AG10803 (cell line): ENCODE data around the gene PTGES2.
A peak's percentile ranks its signal among the peaks of the same experiment; 100 is the strongest.

Source experiments
- DNase-seq: peaks from one replicate; pipeline ENCODE4 v3.0.0; 2010; ENCODE audit warnings: low read depth
- H3K4me3 ChIP-seq: 2 replicates; pipeline ENCODE4 v1.5.1; 2011; ENCODE audit warnings: mild to moderate bottlenecking, low read length, control low read depth
- TF ChIP-seq, protein P1 (sequence below): conservative IDR thresholded peaks from 2 replicates; pipeline ENCODE4 v1.5.1; 2011; ENCODE audit warnings: mild to moderate bottlenecking, low read length, control low read depth, inconsistent platforms

The PTGES2 gene

DNA sequence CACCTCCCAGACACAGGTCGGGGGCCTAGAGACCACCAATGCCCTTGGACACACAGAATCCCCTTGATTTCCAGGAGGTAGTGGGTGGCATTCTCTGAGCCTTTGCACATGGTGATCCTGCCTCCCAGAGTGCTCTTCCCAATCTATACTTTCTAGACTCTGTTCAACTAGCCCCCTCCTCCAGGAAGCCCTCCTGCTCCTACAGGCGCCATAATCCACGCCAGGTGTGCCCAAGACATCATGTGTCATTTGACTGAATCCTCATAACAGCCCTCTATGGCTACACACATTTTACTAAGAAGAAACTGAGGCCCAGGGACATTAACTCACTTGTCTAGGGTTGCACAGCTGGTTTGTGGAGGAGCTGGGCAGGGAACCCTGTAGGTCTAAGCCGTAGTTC, 39.7 kb upstream of the PTGES2 start:
- no peak for DNase-seq
- no peak overlapping the region for H3K4me3 ChIP-seq
- TF ChIP-seq, protein P1, sequence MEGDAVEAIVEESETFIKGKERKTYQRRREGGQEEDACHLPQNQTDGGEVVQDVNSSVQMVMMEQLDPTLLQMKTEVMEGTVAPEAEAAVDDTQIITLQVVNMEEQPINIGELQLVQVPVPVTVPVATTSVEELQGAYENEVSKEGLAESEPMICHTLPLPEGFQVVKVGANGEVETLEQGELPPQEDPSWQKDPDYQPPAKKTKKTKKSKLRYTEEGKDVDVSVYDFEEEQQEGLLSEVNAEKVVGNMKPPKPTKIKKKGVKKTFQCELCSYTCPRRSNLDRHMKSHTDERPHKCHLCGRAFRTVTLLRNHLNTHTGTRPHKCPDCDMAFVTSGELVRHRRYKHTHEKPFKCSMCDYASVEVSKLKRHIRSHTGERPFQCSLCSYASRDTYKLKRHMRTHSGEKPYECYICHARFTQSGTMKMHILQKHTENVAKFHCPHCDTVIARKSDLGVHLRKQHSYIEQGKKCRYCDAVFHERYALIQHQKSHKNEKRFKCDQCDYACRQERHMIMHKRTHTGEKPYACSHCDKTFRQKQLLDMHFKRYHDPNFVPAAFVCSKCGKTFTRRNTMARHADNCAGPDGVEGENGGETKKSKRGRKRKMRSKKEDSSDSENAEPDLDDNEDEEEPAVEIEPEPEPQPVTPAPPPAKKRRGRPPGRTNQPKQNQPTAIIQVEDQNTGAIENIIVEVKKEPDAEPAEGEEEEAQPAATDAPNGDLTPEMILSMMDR = no peak

DNA sequence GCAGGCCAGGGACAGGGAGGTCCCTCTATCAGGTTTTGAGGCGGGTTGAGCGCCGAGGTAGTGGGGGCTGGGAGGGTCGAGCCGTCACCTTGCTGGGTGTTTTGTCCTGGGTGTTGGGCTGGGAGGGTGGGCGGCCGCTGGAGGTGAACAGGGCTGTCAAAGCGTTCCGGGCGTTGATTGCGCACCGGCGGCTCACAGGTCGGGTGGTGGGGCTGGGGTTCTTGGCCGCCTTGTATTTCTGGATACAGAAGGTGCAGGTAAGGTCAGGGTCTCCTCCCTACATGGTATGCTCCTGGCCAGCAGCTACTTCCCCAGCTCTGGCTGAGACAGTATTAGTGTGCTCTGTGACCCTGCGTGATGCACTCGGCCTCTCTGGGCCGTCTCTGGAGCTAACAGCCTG, 38.6 kb upstream of the PTGES2 start:
- DNase-seq = no peak

DNA sequence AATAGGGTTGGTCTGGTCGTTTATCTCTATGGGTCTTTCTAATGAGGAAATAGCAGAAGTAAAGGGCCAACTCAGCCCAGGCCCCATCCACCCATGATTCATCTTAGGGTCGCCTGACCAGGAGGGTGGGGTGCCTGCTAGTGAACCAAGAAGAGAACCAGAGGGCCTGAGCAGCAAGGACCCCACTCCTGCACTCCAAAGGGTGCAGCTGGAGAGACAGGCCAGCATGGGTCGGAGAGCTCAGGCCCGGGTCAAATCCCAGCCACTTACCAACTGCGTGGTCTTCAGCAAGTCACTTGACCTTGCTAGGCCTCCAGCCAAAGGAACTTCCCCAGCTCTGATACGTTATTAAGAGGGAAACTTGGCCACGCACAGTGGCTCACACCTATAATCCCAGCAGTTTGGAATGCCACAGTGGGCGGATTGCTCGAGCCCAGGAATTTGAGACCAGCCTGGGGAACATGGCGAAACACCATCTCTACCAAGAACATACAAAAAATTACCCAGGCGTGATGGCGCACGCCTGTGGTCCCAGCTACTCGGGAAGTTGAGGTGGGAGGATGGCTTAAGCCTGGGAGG, 36.9 kb upstream of the PTGES2 start:
- TF ChIP-seq, protein P1 = no peak
- H3K4me3 ChIP-seq = no peak overlapping the region
- DNase-seq = peak; percentile 11

More for the DNA sequence above, 38.6 kb upstream of the PTGES2 start:
- TF ChIP-seq, protein P1 = no peak
- H3K4me3 ChIP-seq = no peak overlapping the region

DNA sequence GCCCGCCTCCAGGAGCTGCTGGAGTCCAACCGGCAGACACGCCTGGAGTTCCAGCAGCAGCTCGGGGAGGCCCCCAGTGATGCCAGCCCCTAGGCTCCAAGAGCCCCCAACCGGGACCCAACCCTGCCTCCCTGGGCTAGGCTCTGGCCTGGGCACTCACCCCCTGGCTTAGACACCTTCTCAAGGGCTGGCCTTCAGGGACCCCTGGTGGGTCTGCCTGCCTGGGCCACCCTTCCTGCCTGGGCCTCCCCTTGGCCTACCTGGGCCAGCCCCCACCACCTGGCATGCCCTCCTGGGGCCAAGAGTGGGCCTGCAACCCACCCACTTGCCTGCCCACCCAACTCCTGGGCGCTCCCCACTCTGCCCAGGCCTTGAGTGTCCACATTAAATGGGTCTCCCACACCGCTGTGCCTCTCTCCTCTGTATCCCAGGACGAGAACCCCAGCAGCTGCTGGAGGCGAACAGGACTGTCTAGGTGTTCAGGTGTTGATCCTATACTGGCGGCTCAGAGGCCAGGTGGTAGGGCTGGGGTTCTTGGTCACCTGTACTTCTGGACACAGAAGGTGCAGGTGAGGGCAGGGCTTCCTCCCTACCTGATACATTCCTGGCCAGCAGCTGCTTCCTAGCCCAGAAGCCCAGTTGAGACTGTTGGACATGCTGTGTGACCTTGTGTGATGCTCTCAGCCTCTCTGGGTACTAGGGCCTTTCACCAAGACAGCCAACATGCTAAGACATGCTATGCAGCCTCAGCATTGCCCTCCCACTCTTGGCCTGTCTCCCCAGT, 36.2 kb upstream of the PTGES2 start:
- TF ChIP-seq, protein P1 = no peak
- no peak for DNase-seq
- no peak overlapping the region for H3K4me3 ChIP-seq

DNA sequence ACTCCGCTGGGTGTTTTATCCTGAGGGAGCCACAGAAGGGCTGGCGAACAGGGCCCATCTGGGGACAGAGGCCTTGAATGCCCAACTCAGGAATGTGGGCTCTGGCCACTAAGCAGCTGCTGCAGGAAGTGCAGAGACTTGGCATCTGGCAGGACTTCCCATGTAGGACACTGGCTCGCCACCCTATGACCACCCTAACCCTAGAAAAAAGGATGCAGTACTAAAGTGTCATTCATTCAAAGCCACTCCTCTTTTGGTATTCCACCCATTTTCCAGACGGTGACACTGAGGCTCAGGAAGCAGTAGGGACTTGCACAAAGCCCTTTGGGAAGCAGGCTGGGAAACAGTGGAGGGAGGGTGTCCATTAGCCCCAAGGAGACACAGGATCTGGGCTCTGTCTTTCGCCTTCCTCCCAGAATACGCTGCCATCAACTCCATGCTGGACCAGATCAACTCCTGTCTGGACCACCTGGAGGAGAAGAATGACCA, 35.5 kb upstream of the PTGES2 start:
- DNase-seq = no peak
- TF ChIP-seq, protein P1 = no peak
- no peak overlapping the region for H3K4me3 ChIP-seq

DNA sequence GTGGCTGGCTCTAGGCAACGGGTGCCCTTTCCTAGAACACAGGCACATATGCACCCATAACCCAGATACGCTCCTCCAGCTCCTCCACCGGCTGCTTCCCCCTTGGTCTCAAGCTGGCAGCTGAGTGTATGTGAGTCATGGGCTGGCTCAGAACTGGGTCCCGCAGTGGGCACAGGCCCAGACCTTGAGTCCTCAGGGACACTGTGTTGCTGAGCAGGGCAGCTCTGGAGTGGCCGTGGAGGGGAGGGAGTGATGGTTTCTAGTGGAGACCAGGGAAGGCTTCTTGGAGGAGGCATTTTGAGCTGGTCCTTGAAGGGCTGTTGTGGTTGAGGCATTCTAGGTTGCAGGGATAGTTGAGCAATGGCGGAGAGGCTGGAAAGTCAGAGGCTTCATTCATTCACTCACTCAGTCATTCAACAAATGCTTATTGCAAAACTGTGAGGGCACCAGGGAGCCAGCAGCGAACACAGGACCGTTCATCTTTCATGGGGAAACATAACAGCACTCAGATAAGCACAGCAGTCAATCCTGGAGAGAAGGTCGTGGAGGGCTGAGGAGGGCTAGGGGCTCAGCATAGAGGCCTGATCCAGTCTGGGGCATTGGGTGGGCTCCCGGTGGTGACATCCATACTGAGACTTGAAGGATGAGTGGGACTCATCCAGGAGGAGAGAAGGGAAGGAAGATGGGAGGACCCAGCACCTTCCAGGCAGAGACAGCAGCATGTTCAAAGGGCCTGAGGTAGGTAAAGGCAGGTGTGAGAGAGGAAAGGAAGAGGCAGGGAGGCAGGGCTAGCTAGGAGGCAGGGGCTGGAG, 34.9 kb upstream of the PTGES2 start:
- peak; percentile 54 for DNase-seq
- H3K4me3 ChIP-seq = no peak overlapping the region
- TF ChIP-seq, protein P1 = no peak
